ENCODE data around the gene EXOSC10. TPM values are rescaled to one million over a fixed set of nuclear protein-coding genes. Genes with fewer than 3 reads are reported as not detected.
A peak's percentile ranks its signal among the peaks of the same experiment; 100 is the strongest.
"Not testable (repeated sequence)": the region's sequence is repeated elsewhere in the genome, so short reads cannot be mapped to it uniquely, and the experiment has no call there.

Gene EXOSC10
- total RNA-seq, 1 experiment from 2014 or later = 88.8 TPM

DNA sequence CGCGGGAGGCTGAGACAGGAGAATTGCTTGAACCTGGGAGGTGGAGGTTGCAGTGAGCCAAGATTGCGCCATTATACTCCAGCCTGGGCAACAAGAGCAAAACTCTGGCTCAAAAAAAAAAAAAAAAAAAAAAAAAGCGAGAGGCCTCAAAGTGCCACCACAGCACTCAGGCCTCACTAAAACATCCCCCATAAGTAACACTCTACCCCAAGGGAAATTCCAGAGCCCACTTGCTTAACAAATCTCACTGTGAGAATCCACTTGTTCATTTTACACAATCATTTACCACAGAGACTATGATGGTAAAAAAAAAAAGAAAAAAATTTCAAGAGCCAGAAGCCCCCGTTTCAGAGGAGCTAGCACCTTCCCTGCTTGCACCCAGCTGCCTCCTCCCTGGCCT is 26.3 kb upstream of the EXOSC10 start:
- in situ Hi-C loops (cut with HindIII; ENCODE audit: low pct_unique_long_range_greater_than_20kb, low sequenced_read_pairs) = no loop called here
- no peak for DNase-seq (ENCODE audit: low read depth, low spot score)

DNA sequence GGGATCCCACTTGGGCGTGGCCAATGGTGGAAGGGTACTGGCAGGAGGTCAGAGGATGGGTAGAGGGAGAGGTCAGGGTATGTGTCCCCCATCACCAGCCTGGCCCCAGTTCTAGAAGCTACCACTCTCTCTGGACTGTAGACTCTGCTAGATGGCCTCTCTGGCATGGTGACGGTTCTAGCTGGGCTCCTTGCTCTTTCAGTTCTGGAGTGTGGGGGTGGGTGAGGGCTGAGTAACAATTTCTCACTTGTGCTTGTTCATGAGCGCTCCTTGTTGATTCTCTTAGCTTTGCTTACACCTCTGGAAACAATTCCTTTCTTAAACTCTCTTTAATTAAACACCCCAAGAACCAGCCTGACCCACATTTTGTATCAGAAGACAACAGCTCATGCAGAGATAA is 25.3 kb upstream of the EXOSC10 start:
- no peak for DNase-seq (ENCODE audit: low read depth, low spot score)
- in situ Hi-C loops (cut with HindIII; ENCODE audit: low pct_unique_long_range_greater_than_20kb, low sequenced_read_pairs) = no loop called here

DNA sequence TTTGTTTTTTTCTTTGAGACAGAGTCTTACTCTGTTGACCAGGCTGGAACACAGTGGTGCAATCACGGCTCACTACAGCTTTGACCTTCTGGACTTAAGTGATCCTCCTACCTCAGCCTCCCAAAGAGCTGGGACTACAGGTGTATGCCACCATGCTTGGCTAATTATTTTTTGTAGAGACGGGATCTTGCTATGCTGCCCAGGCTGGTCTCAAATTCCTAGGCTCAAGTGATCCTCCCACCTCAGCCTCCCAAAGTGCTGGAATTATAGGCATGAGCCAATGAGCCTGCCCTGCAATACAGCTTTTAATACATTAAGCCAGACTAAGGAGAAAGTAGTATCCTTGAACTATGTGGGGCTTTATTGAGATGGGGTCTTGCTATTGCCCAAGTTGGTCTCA is 16.6 kb upstream of the EXOSC10 start:
- DNase-seq (ENCODE audit: low read depth, low spot score) = no peak
- in situ Hi-C loops (cut with HindIII; ENCODE audit: low pct_unique_long_range_greater_than_20kb, low sequenced_read_pairs) = no loop called here

DNA sequence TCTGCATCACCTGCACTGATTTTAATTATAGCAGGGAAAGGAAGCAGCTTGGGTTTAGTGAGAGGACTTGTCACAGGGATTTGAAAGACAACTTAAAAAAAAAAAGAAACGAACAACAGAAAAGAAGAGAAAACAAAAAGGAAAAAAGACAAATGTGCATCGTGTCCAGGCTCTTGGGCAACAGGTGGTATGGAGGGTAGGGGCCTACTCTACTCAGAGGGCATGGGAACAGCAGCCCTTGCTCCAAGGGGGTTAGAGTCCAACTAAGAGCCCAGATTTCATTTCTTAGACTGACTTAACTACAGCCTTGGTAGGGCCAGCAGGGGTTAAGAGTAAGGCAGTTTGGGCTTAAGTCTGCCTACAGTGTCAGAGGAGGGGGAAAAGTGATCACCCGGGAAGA is 15.3 kb upstream of the EXOSC10 start:
- in situ Hi-C loops (cut with HindIII; ENCODE audit: low pct_unique_long_range_greater_than_20kb, low sequenced_read_pairs) = no loop called here
- DNase-seq (ENCODE audit: low read depth, low spot score) = no peak

DNA sequence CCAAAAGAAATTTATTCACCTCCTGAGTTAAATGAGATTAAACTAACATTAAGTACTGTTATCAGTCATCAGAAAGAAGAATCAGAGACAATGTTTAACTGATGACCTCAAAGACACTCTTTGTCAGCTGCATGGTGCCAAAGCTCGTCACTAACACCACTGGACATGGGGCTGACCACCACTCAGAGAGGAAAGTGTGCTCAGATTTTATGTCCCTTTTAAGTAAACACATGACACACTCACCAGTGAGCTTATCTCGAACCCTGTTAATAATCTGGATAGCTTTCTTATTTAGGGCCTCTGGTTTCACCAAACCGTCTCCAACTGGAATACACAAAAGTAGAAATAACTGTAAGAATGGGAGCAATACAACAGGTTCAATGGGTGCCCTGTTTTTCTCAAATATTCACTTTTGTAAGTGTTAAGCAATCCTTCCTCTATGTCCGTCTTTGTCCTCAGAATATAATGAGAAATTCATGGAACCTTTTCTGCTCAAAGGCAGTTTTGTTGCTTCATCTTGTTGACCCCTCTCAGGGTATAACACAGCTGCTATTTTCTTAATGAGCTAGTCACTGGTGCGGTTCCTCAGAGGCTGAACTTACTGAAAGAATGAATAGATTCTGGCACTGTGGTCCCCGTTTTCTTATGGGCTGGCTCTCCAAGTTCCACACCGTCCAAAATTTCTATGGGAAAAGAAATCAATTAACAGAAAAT is 9.5 kb upstream of the EXOSC10 start:
- peak; percentile 97 for DNase-seq (ENCODE audit: low read depth, low spot score)
- in situ Hi-C loops (cut with HindIII; ENCODE audit: low pct_unique_long_range_greater_than_20kb, low sequenced_read_pairs) = no loop called here

DNA sequence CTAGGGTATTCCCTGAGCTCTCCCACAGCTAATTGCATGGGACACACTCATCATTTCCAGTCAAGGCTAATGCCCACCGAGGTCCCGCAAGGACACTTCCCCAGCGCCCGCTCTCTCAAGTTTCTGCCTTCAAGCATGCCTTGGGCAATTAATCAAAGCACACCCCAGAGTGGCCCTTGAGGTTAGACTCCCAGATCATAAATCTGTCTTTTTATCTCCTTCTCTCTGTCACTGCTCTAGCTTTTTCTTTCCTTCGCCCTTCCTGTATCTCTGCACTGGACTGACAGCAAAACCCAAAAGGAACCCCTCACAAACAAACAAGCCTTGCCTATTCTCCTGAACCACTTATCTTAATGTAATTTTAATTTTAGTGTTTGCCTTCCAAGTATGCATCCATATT is 7.9 kb upstream of the EXOSC10 start:
- DNase-seq (ENCODE audit: low read depth, low spot score) = no peak
- in situ Hi-C loops (cut with HindIII; ENCODE audit: low pct_unique_long_range_greater_than_20kb, low sequenced_read_pairs) = no loop called here

DNA sequence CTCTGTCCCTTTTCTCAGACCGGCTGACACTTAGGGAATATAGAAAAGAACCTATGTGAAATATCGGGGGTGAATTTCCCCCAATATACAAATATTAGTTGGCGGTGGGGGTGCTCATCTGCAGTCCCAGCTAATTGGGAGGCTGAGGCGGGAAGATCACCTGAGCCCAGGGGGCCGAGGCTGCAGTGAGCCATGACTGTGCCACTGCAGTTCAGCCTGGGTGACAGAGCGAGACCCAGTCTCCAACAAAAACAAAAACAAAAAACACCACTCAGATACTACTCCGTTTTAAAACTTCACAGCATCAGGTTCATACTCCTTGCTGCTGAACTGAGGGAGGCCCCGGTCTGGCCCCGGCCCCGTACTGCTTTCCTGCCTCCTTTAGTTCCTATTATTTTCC is 5.9 kb upstream of the EXOSC10 start:
- in situ Hi-C loops (cut with HindIII; ENCODE audit: low pct_unique_long_range_greater_than_20kb, low sequenced_read_pairs) = no loop called here
- no peak for DNase-seq (ENCODE audit: low read depth, low spot score)

DNA sequence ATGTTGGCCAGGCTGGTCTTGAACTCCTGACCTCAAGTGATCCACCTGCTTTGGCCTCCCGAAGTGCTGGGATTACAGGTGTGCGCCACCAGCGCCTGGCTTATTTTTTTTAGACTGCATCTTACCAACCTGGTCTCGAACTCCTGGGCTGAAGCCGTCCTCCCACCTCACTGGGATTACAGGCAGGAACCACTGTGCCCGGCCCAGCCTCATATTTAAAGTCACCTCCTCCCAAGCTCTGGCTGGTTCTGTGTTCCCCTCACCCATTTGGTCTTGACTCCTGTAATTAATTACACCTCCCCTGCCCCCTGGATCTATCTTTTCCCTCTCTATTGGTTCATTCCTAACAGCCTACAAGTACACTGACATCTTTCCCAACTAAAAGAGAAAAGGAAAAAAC is 1.7 kb upstream of the EXOSC10 start:
- in situ Hi-C loops (cut with HindIII; ENCODE audit: low pct_unique_long_range_greater_than_20kb, low sequenced_read_pairs) = no loop called here
- no peak for DNase-seq (ENCODE audit: low read depth, low spot score)

DNA sequence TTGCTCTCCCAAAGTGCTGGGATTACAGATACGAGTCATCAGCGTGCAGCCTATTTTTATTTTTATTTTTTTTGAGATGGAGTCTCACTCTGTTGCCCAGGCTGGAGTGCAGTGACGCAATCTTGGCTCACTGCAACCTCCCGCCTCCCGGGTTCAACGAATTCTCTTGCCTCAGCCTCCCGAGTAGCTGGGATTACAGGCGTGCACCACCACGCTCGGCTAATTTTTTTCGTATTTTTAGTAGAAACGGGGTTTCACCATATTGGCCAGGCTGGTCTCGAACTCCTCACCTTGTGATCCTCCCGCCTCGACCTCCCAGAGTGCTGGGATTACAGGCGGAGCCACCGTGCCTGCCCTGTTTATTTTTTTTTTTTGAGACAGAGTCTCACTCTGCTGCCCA is 1.1 kb upstream of the EXOSC10 start:
- DNase-seq (ENCODE audit: low read depth, low spot score); in situ Hi-C loops (cut with HindIII; ENCODE audit: low pct_unique_long_range_greater_than_20kb, low sequenced_read_pairs): not testable (repeated sequence)

DNA sequence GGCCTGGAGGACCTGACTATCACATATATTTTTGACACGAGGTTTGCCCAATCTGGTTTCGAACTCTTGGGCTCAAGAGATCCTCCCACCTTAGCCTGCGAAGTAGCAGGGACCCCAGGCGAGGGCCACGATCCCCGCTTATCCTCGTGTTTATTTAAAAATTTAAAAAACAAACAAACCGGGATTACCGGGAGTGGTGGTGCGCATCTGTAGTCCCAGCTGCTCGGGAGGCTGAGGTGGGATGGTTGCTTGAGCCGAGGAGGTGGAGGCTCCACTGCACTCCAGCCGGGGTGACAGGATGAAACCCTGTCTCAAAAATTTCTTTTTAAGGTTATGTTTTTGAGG is 452 bp upstream of the EXOSC10 start:
- in situ Hi-C loops (cut with HindIII; ENCODE audit: low pct_unique_long_range_greater_than_20kb, low sequenced_read_pairs) = no loop called here
- DNase-seq (ENCODE audit: low read depth, low spot score) = no peak

DNA sequence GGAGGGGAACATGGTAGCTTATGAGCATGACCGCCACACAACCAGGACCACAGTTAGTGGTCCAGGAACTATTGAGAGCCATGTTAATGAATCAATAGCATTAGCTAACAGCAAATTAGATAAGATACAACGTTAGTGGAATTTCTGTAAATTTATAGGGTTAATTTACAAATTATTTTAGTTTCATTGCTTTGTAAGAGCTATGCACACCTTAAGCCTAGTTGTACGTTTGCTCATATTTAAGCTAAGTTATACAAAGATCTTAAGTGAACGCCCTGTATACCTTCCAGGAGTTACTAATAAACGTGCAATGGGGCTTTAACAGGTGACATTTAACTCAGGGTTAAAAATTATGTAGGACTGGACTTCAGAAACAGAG is 749 bp downstream of the EXOSC10 start:
- in situ Hi-C loops (cut with HindIII; ENCODE audit: low pct_unique_long_range_greater_than_20kb, low sequenced_read_pairs) = no loop called here
- no peak for DNase-seq (ENCODE audit: low read depth, low spot score)

DNA sequence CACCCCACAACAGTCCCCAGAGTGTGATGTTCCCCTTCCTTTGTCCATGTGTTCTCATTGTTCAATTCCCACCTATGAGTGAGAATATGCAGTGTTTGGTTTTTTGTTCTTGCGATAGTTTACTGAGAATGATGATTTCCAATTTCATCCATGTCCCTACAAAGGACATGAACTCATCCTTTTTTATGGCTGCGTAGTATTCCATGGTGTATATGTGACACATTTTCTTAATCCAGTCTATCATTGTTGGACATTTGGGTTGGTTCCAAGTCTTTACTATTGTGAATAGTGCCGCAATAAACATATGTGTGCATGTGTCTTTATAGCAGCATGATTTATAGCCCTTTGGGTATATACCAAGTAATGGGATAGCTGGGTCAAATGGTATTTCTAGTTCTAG is 15.9 kb downstream of the EXOSC10 start:
- in situ Hi-C loops (cut with HindIII; ENCODE audit: low pct_unique_long_range_greater_than_20kb, low sequenced_read_pairs); DNase-seq (ENCODE audit: low read depth, low spot score): not testable (repeated sequence)

DNA sequence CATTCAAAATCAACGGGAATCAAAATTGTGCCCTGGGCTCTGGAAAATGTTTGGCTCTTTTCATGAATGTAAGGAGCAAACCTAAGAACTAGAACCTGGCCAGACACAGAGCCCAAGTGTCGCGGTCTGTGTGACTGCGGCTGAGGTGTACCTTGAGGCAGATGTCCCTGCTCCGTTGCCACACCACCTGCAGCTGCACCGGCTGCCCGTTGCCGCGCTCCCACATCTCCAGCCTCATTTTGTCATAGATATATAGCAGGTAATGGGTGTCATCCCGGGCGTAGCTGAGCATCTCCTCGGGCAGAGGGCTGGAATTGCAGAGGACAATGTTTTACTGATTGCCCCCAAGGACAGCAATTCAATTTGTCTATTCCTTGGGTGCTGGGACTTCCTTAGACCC is 18.7 kb downstream of the EXOSC10 start:
- DNase-seq (ENCODE audit: low read depth, low spot score) = no peak
- in situ Hi-C loops (cut with HindIII; ENCODE audit: low pct_unique_long_range_greater_than_20kb, low sequenced_read_pairs) = no loop called here

DNA sequence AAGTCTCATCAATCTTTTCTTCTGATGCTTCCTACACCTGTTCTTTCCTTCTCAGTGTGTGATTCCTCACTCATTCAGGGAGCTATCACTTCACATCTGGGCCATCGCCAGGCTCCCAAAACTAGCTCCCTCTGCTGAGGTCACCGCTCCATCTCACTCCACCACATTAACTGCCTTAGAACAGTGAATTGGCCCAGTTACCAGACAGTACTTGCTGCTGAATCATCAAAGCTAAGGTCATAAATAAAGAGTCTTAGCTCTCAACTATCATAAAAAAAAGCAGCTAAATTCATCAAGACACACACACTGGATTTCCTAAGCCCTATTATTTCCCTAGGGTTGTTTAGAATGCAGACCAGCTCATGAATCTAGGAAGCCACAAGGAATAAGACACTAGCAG is 21.0 kb downstream of the EXOSC10 start:
- no peak for DNase-seq (ENCODE audit: low read depth, low spot score)
- in situ Hi-C loops (cut with HindIII; ENCODE audit: low pct_unique_long_range_greater_than_20kb, low sequenced_read_pairs) = no loop called here

DNA sequence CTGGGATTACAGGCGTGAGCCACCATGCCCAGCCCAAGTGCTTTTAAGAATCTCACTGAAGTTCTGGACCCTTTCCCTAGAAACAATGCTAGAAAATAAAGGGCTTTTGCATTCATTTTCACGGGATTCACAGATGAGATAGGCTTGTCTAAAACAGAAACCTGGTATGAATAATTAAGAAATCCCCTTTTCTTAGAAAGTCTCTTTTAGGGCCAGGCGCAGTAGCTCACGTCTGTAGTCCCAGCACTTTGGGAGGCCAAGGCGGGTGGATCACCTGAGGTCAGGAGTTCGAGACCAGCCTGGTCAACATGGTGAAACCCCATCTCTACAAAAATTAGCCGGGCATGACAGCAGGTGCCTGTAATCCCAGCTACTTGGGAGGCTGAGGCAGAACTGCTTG is 26.3 kb downstream of the EXOSC10 start:
- in situ Hi-C loops (cut with HindIII; ENCODE audit: low pct_unique_long_range_greater_than_20kb, low sequenced_read_pairs) = not testable (repeated sequence)

DNA sequence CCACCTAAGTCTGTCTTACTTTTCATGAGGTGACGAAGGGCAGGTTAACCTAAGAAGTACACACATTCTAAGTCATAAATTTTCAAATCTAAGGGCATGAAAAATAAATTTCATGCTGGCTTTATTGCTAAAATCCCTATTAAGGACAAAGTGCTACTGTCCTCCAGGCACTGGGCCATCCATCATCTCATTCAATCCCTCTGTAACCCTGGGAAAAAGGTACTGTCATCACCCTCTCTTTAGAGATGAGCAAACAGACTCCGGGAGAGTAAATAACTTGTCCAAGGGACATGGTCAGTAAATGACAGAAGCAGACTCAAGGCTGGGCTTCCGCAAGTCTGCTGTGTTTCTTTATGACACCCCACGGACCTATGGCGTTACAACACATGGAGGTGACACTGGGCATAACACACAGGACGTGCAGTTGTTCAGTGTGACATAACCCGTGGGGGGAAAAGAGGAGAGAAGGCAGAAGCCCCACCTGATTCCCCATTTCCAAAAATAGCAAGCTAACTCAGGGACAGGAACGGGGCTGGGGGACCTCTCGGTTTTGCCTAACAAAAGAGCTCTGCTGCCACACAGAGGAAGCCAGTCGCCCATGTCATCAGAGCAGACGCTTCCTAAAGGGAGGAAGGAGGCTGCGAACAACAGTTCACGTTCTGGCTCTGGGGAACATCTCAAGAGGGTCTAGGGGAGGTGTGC is 27.3 kb downstream of the EXOSC10 start:
- in situ Hi-C loops (cut with HindIII; ENCODE audit: low pct_unique_long_range_greater_than_20kb, low sequenced_read_pairs) = no loop called here
- DNase-seq (ENCODE audit: low read depth, low spot score) = no peak

More for the DNA sequence above, 26.3 kb downstream of the EXOSC10 start:
- DNase-seq (ENCODE audit: low read depth, low spot score) = not testable (repeated sequence)

DNA sequence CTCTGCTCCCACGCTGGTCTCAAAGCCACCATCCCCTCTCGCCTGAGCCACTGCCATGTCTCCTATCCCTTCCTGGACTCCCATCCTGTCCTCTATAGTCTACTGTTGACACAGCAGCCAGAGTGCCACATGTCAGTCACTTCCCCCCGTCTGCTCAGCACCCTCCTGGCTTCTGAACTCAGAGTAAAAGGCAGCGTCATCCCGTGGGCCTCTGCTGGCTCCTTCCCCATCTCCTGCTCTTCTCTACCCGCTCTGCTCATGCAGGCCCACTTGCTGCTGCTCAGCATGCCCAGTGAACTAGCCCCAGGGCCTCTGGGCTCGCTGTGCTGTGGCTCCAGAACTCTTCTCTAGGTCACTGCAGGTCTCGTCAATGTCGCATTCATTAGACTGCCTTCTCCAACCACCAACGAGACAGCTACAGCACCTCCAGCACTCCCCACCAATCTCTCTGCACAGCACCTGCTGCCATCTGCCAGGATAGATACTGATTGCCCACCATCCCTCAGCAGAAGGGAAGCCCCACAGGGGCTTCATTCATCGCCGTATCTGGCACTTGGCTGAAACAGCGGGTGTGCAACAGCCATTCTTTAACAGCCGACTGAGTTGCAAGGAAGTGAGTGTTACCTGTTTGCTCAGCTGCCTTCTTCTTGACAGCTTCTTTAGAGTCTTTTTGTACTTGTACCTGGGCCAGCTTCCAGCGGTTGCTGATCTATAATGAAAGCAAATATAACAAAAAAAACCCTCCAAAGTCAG is 28.0 kb downstream of the EXOSC10 start:
- in situ Hi-C loops (cut with HindIII; ENCODE audit: low pct_unique_long_range_greater_than_20kb, low sequenced_read_pairs) = no loop called here
- no peak for DNase-seq (ENCODE audit: low read depth, low spot score)

DNA sequence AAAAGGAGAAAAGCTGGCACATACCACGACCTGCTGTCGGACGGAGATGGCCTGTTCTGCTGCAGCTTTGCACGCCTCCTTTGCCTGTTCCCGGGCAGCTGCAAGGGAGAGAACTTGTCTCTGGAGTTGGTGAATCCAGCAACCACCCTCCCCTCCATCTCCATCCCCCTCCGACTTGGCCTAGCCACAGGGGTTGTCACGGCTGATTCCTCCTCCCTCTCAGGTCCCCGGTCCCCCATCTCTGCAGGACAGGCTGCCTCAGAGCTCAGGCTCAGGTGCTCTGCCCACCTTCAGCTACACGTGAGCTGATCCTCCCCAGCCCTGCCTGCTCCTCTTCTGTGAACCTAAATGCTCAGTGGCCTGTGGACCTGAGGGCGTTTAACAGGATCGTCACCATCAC is 28.8 kb downstream of the EXOSC10 start:
- DNase-seq (ENCODE audit: low read depth, low spot score) = no peak
- in situ Hi-C loops (cut with HindIII; ENCODE audit: low pct_unique_long_range_greater_than_20kb, low sequenced_read_pairs) = no loop called here

Measured in SK-MEL-5 (cell line).